ENCODE measurements around the gene MRPL36.

The MRPL36 gene

DNA sequence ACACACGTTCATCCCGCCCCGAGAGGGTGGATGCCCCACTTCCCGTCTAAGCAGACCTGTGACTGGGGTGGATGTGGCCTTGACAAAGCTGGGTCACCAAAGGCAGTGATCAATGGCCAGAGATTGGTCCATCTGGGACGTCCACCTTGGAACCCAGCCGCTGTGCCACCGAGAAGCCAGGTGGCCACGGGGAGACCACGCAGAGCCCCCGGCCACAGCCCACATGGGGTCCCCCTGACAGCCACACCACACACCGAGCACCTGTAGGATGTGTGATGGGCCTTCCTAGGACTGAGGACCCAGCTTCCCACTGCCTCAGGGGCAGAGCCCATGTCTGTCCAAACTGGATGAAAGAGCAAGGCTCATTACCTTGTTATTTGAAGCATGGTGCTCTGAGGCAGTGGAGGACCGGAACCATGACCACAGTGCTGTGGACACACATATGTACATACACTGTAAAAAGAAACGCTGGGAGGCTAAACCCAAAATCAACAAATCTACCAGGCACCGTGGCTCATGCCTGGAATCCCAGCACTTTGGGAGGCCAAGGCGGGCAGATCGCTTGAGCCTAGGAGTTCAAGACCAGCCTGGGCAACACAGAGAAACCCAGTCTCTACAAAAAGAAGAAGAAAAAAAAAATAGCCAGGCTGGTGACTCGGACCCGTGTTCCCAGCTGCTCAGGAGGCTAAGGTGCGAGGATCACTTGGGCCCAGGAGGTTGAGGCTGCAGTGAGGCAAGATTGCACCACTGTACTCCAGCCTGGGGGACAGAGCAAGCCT is 50.1 kb downstream of the MRPL36 start:
- no peak overlapping the region for H3K4me3 ChIP-seq (ENCODE audit: low read depth, low read length)
- DNase-seq (ENCODE audit: low read depth) = no peak
- in situ Hi-C loops (cut with HindIII; ENCODE audit: low sequenced_read_pairs) = no loop called here
- TF ChIP-seq, protein P1, sequence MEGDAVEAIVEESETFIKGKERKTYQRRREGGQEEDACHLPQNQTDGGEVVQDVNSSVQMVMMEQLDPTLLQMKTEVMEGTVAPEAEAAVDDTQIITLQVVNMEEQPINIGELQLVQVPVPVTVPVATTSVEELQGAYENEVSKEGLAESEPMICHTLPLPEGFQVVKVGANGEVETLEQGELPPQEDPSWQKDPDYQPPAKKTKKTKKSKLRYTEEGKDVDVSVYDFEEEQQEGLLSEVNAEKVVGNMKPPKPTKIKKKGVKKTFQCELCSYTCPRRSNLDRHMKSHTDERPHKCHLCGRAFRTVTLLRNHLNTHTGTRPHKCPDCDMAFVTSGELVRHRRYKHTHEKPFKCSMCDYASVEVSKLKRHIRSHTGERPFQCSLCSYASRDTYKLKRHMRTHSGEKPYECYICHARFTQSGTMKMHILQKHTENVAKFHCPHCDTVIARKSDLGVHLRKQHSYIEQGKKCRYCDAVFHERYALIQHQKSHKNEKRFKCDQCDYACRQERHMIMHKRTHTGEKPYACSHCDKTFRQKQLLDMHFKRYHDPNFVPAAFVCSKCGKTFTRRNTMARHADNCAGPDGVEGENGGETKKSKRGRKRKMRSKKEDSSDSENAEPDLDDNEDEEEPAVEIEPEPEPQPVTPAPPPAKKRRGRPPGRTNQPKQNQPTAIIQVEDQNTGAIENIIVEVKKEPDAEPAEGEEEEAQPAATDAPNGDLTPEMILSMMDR (IDR thresholded peaks at IDR 0.05; ENCODE audit: low read depth, low read length, missing control alignments) = no peak

DNA sequence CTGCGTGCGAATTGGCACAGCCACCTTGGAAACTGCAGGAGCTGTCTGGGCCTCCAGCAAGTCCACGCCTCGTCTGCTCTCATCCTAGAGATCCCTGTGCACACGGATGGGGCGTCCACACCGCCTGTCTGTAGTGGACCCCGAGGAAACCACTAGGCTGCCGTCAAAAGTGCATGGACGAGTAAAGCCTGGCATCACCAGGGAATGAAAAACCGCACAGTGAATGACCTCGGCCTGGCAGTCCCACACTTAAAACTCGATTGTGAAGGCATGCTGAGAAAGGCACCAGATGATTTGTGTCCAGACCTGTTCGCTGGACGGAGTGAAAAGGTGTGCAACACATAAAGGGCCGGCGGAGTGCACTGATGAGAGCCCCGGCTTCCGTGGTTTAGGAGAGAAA is 50.8 kb downstream of the MRPL36 start:
- in situ Hi-C loops (cut with HindIII; ENCODE audit: low sequenced_read_pairs) = no loop called here
- no peak overlapping the region for H3K4me3 ChIP-seq (ENCODE audit: low read depth, low read length)
- TF ChIP-seq, protein P1 (IDR thresholded peaks at IDR 0.05; ENCODE audit: low read depth, low read length, missing control alignments) = no peak
- no peak for DNase-seq (ENCODE audit: low read depth)
